22Rv1 (cell line): ENCODE measurements around the gene MAP3K8.

Experiments used
- CTCF ChIP-seq: fragments of 450-650 bp; IDR thresholded peaks from 2 replicates; pipeline ENCODE4 v1.5.1; 2017; ENCODE audit warnings: mild to moderate bottlenecking
- ZFX ChIP-seq: fragments of 450-650 bp; IDR thresholded peaks from 2 replicates; pipeline ENCODE4 v1.6.1; 2017; ENCODE audit warnings: antibody characterized with exemption, borderline replicate concordance

GRCh38 chr10:30488316-30488715 lies 54.3 kb downstream of the MAP3K8 start:
- TF ChIP-seq CTCF (no peak), ZFX (no peak)
